ENCODE data around the gene MT1F.
"Not testable (repeated sequence)": the region's sequence is repeated elsewhere in the genome, so short reads cannot be mapped to it uniquely, and the experiment has no call there.

Gene MT1F

GRCh38 chr16:56672761-56673536 is 15.2 kb downstream of the MT1F start:
- TF ChIP-seq FOXP2 (optimal IDR thresholded peaks at IDR 0.05; ENCODE audit: control extremely low read depth, extremely low read length, insufficient read depth), result no peak
- TF ChIP-seq EZH2 (IDR thresholded peaks at IDR 0.05), result no peak
- no peak for TF ChIP-seq POLR2AphosphoS5 (IDR thresholded peaks at IDR 0.05; ENCODE audit: borderline replicate concordance, low read depth, low read length)
- Histone ChIP-seq H3K4me3 (no peak overlapping the region), H3K27ac (no peak overlapping the region), H3K36me3 (ENCODE audit: insufficient read depth, low read length) (no peaks in the 10 kb centered on the region), H3K9ac (ENCODE audit: insufficient read length) (no peak overlapping the region), H3K9me3 (ENCODE audit: low read depth, low read length) (no peaks in the 10 kb centered on the region)
- DNase-seq (ENCODE audit: low read depth, low spot score), result no peak

- H3K9ac ChIP-seq (ENCODE audit: insufficient read length), result no peak overlapping the region
- DNase-seq (ENCODE audit: low read depth, low spot score), result no peak
- no peaks in the 10 kb centered on the region for H3K9me3 ChIP-seq (ENCODE audit: low read depth, low read length)
- H3K36me3 ChIP-seq (ENCODE audit: insufficient read depth, low read length), result no peaks in the 10 kb centered on the region
- no peak overlapping the region for H3K27ac ChIP-seq
- TF ChIP-seq FOXP2 (optimal IDR thresholded peaks at IDR 0.05; ENCODE audit: control extremely low read depth, extremely low read length, insufficient read depth) (no peak), EZH2 (IDR thresholded peaks at IDR 0.05) (no peak), POLR2AphosphoS5 (IDR thresholded peaks at IDR 0.05; ENCODE audit: borderline replicate concordance, low read depth, low read length) (no peak)
- H3K4me3 ChIP-seq, result no peak overlapping the region
These were observed 16.2 kb downstream of the MT1F start for GRCh38 chr16:56673921-56674320.

GRCh38 chr16:56674570-56674969 is 16.8 kb downstream of the MT1F start:
- H3K9ac ChIP-seq (ENCODE audit: insufficient read length); H3K4me3 ChIP-seq: not testable (repeated sequence)

GRCh38 chr16:56675685-56676210 is 18.0 kb downstream of the MT1F start:
- Histone ChIP-seq H3K27ac (no peak overlapping the region), H3K36me3 (ENCODE audit: insufficient read depth, low read length) (no peaks in the 10 kb centered on the region), H3K4me3 (no peak overlapping the region), H3K9me3 (ENCODE audit: low read depth, low read length) (no peaks in the 10 kb centered on the region), H3K9ac (ENCODE audit: insufficient read length) (no peak overlapping the region)
- TF ChIP-seq POLR2AphosphoS5 (IDR thresholded peaks at IDR 0.05; ENCODE audit: borderline replicate concordance, low read depth, low read length), result no peak
- no peak for TF ChIP-seq FOXP2 (optimal IDR thresholded peaks at IDR 0.05; ENCODE audit: control extremely low read depth, extremely low read length, insufficient read depth)
- TF ChIP-seq EZH2 (IDR thresholded peaks at IDR 0.05), result no peak
- no peak for DNase-seq (ENCODE audit: low read depth, low spot score)

More at GRCh38 chr16:56674570-56674969, 16.8 kb downstream of the MT1F start:
- H3K27ac ChIP-seq; H3K36me3 ChIP-seq (ENCODE audit: insufficient read depth, low read length); H3K9me3 ChIP-seq (ENCODE audit: low read depth, low read length); DNase-seq (ENCODE audit: low read depth, low spot score): not testable (repeated sequence)

- Histone ChIP-seq H3K36me3 (ENCODE audit: insufficient read depth, low read length) (no peaks in the 10 kb centered on the region), H3K27ac (no peak overlapping the region), H3K4me3 (no peak overlapping the region), H3K9ac (ENCODE audit: insufficient read length) (no peak overlapping the region), H3K9me3 (ENCODE audit: low read depth, low read length) (no peaks in the 10 kb centered on the region)
- TF ChIP-seq EZH2 (IDR thresholded peaks at IDR 0.05), result no peak
- no peak for TF ChIP-seq POLR2AphosphoS5 (IDR thresholded peaks at IDR 0.05; ENCODE audit: borderline replicate concordance, low read depth, low read length)
- TF ChIP-seq FOXP2 (optimal IDR thresholded peaks at IDR 0.05; ENCODE audit: control extremely low read depth, extremely low read length, insufficient read depth), result no peak
- DNase-seq (ENCODE audit: low read depth, low spot score), result no peak
These were observed 19.7 kb downstream of the MT1F start for GRCh38 chr16:56677474-56677873.

GRCh38 chr16:56679078-56679730 is 21.4 kb downstream of the MT1F start:
- Histone ChIP-seq H3K36me3 (ENCODE audit: insufficient read depth, low read length) (no peaks in the 10 kb centered on the region), H3K4me3 (no peak overlapping the region), H3K9ac (ENCODE audit: insufficient read length) (no peak overlapping the region), H3K27ac (no peak overlapping the region), H3K9me3 (ENCODE audit: low read depth, low read length) (no peaks in the 10 kb centered on the region)
- no peak for TF ChIP-seq POLR2AphosphoS5 (IDR thresholded peaks at IDR 0.05; ENCODE audit: borderline replicate concordance, low read depth, low read length)
- no peak for TF ChIP-seq EZH2 (IDR thresholded peaks at IDR 0.05)
- TF ChIP-seq FOXP2 (optimal IDR thresholded peaks at IDR 0.05; ENCODE audit: control extremely low read depth, extremely low read length, insufficient read depth), result no peak
- DNase-seq (ENCODE audit: low read depth, low spot score), result no peak

GRCh38 chr16:56679818-56680217 is 22.1 kb downstream of the MT1F start:
- H3K9ac ChIP-seq (ENCODE audit: insufficient read length), result no peak overlapping the region
- H3K27ac ChIP-seq, result no peak overlapping the region
- no peak for DNase-seq (ENCODE audit: low read depth, low spot score)

GRCh38 chr16:56681939-56682702 is 24.4 kb downstream of the MT1F start, which contains the start of gene MT1X:
Gene MT1X (plus strand): TSS chr16:56682470. CDS start chr16:56682541, 71 bp downstream.
- H3K27ac ChIP-seq, result no peak within 1 kb of the TSS
- H3K36me3 ChIP-seq (ENCODE audit: insufficient read depth, low read length), result no peaks in the 10 kb centered on the region
- no peak for DNase-seq (ENCODE audit: low read depth, low spot score)
- peak within 1 kb of the TSS; percentile 72 for H3K4me3 ChIP-seq
- TF ChIP-seq FOXP2 (optimal IDR thresholded peaks at IDR 0.05; ENCODE audit: control extremely low read depth, extremely low read length, insufficient read depth) (no peak), POLR2AphosphoS5 (IDR thresholded peaks at IDR 0.05; ENCODE audit: borderline replicate concordance, low read depth, low read length) (peak; percentile 80)
- H3K9ac ChIP-seq (ENCODE audit: insufficient read length), result peak within 1 kb of the TSS; percentile 54
- no peaks in the 10 kb centered on the region for H3K9me3 ChIP-seq (ENCODE audit: low read depth, low read length)

More at GRCh38 chr16:56679818-56680217, 22.1 kb downstream of the MT1F start:
- H3K9me3 ChIP-seq (ENCODE audit: low read depth, low read length), result no peaks in the 10 kb centered on the region
- no peaks in the 10 kb centered on the region for H3K36me3 ChIP-seq (ENCODE audit: insufficient read depth, low read length)
- TF ChIP-seq EZH2 (IDR thresholded peaks at IDR 0.05), result no peak
- no peak overlapping the region for H3K4me3 ChIP-seq

Measured in SK-N-MC (cell line).